ENCODE results near the gene CEMIP.

The CEMIP gene

GRCh38 chr15:80912673-80913072 lies 133.5 kb downstream of the CEMIP start:
- no peak for TF ChIP-seq CTCF (IDR thresholded peaks at IDR 0.05; ENCODE audit: low read depth, low read length)
- DNase-seq (ENCODE audit: low read depth in 2 of 2) = no peak
- H3K4me3 ChIP-seq (replicated peaks in 1 of 2; ENCODE audit: low read depth in 2 of 2, low read length in 2 of 2) = no peak overlapping the region

GRCh38 chr15:80913541-80913940 lies 134.4 kb downstream of the CEMIP start:
- DNase-seq (ENCODE audit: low read depth in 2 of 2) = no peak
- H3K4me3 ChIP-seq (replicated peaks in 1 of 2; ENCODE audit: low read depth in 2 of 2, low read length in 2 of 2) = no peak overlapping the region
- TF ChIP-seq CTCF (IDR thresholded peaks at IDR 0.05; ENCODE audit: low read depth, low read length) = no peak

GRCh38 chr15:80915472-80915871 lies 136.3 kb downstream of the CEMIP start:
- TF ChIP-seq CTCF (IDR thresholded peaks at IDR 0.05; ENCODE audit: low read depth, low read length) = no peak
- DNase-seq (ENCODE audit: low read depth in 2 of 2) = no peak
- H3K4me3 ChIP-seq (replicated peaks in 1 of 2; ENCODE audit: low read depth in 2 of 2, low read length in 2 of 2) = no peak overlapping the region

- no peak for DNase-seq (ENCODE audit: low read depth in 2 of 2)
- H3K4me3 ChIP-seq (replicated peaks in 1 of 2; ENCODE audit: low read depth in 2 of 2, low read length in 2 of 2) = no peak overlapping the region
- no peak for TF ChIP-seq CTCF (IDR thresholded peaks at IDR 0.05; ENCODE audit: low read depth, low read length)
These were observed 136.9 kb downstream of the CEMIP start for GRCh38 chr15:80916056-80916455.

GRCh38 chr15:80918196-80918783 lies 139.1 kb downstream of the CEMIP start:
- no peak for DNase-seq (ENCODE audit: low read depth in 2 of 2)
- no peak overlapping the region for H3K4me3 ChIP-seq (replicated peaks in 1 of 2; ENCODE audit: low read depth in 2 of 2, low read length in 2 of 2)
- no peak for TF ChIP-seq CTCF (IDR thresholded peaks at IDR 0.05; ENCODE audit: low read depth, low read length)

GRCh38 chr15:80920271-80920699 lies 141.1 kb downstream of the CEMIP start:
- no peak for DNase-seq (ENCODE audit: low read depth in 2 of 2)
- TF ChIP-seq CTCF (IDR thresholded peaks at IDR 0.05; ENCODE audit: low read depth, low read length) = no peak
- H3K4me3 ChIP-seq (replicated peaks in 1 of 2; ENCODE audit: low read depth in 2 of 2, low read length in 2 of 2) = no peak overlapping the region

Data from cardiac fibroblast (primary cell).